Measurements from ENCODE around the gene SNIP1. TPM values are rescaled to one million over a fixed set of nuclear protein-coding genes. Genes with fewer than 3 reads are reported as not detected.
"Not testable (repeated sequence)": the region's sequence is repeated elsewhere in the genome, so short reads cannot be mapped to it uniquely, and the experiment has no call there.

Gene SNIP1
- total RNA-seq, result 10 to 100 TPM; 15.1 to 15.9 TPM
- long read RNA-seq, partial matches to known transcripts, result 0 of 2 reads
- long read RNA-seq, other reads (novel, unspliced or antisense), result 0 of 2 reads

GRCh38 chr1:37553927-37554808 lies at the start of gene SNIP1:
SNIP1 (minus strand) TSS chr1:37554293; CDS start chr1:37554229, 64 bp downstream.
- peak; percentile 99 for ATAC-seq
- intact Hi-C loops (cut with DNase I, micrococcal nuclease), result no loop called here
- peak; percentile 89 to 95 for DNase-seq

DNA sequence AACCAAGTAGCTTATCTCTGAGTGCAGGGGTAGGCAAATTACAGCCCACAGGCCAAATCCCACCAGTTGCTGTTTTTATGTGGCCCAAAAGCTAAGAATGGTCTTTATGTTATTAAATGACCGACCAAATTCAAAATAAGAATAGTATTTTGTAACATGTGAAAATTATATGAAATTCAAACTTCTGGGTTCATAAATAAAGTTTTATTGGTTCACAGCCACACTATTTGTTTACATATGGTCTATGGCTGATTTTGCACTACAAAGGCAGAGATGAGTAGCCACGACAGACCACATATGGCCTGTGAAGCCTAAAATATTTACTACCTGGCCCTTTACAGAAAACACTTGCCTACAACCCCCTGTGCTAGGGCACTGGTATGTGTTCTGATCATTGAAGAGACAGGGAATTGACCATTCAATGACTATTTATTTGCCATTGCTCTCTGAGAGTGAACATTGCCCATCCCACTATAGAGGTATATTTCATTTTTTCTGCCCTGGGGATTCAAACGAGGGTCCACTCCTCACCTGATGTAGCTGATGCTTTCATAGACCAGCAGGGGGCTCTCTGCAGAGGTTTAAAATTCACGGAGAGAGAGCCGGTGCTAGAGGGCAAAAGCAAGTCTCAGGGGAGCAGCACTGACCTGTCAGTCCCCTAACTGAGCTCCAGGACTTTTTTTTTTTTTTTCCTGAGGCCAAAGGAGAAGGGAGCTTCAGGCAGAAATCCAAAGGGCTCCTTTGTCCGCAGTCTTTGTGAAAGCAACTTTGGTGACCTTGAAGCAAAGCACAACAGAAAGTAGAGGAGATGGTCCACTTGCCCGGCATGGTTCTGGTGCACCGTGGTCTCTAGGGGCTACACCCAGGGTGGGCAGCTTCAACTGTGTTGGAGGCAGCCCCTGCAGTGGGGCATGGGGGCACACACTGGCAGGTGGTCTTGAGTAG lies 48.9 kb upstream of the SNIP1 start:
- DNase-seq (peak in 1 of 2 donors; percentile 24), ATAC-seq (peak; percentile 58)
- intact Hi-C loops (cut with DNase I, micrococcal nuclease), result loop anchor here in 1 of 2 donors (5.0 kb wide), 1 partner anchor 69 kb away; no protein-coding TSS in a partner anchor

DNA sequence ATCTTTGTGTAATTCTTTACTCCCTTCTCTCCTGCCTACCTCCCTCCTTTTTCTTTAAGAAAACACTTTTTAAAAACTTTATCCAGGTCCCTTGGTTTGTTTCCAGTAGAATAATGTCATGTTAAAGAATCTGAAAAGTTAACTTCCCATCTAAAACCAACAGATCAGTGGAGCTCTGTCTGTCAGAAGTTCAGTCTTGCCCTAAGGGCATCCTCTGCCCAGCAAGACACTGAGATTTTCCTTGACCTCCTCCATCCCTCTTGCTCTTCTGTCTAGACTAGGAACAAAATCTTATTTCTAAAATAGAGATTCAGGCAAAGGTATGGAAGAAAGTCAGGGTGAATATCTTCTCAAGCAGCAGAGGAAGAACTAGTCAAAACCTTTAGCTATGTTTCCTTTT lies 47.3 kb upstream of the SNIP1 start:
- DNase-seq, result no peak
- ATAC-seq, result no peak
- intact Hi-C loops (cut with DNase I, micrococcal nuclease), result loop anchor here in 1 of 2 donors (5.0 kb wide), 1 partner anchor 71 kb away; no protein-coding TSS in a partner anchor

DNA sequence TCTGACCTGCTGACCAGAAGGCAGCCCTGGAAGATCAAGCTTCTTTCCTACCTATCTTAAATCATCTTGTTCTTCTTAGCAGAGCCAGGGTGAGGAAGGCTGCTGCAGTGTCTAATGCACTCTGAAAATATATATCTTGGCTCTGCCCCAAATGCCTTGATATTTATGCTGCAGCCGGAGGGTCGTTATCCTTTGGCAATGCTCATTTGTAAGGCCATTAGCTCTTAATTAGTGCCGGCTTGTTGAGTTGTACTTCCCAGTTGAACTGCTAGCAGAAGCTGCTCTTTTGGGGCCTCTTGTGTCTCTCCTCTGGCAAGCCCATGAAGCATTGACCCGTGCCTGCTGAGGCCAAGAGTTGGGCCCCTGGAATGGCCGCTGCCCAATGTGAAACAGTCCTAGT lies 45.8 kb upstream of the SNIP1 start:
- DNase-seq (no peak), ATAC-seq (no peak)
- intact Hi-C loops (cut with DNase I, micrococcal nuclease), result loop anchor here in 1 of 2 donors (5.0 kb wide), 2 partner anchors 72 to 82 kb away; no protein-coding TSS in a partner anchor

- intact Hi-C loops (cut with DNase I, micrococcal nuclease), result loop anchor here in 1 of 2 donors (5.0 kb wide), 1 partner anchor 86 kb away; no protein-coding TSS in a partner anchor
- no peak for ATAC-seq
- no peak for DNase-seq
These were observed 42.1 kb upstream of the SNIP1 start for GRCh38 chr1:37596182-37596667.

- ATAC-seq (peak; percentile 100), DNase-seq (peak; percentile 96 to 99)
- intact Hi-C loops (cut with DNase I, micrococcal nuclease), result loop anchor here in 1 of 2 donors (5.0 kb wide), 1 partner anchor 87 kb away; no protein-coding TSS in a partner anchor
These were observed 41.5 kb upstream of the SNIP1 start, which contains the start of gene GNL2 for GRCh38 chr1:37595440-37596181. GNL2 (minus strand) TSS chr1:37595937; CDS start chr1:37595822, 115 bp downstream.

DNA sequence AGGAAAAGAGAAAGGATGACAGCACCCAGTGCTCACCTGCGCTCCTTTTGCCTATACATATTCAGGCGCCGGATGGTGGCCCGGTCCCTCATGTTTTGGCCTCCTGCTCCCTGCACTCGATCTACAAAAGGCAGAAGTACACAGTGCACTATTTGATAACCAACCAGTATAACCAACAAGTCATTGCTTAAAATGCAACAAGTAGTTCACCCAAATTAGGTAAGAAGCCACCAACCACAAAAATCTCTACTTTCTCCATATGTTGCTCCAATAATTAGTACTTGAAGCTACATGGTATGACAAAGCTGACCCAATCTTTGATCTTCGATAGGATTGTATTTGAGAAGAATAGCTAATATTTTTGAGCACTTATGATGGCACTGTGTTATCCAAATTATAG lies 39.6 kb upstream of the SNIP1 start:
- ATAC-seq (no peak), DNase-seq (no peak)
- intact Hi-C loops (cut with DNase I, micrococcal nuclease), result no loop called here

DNA sequence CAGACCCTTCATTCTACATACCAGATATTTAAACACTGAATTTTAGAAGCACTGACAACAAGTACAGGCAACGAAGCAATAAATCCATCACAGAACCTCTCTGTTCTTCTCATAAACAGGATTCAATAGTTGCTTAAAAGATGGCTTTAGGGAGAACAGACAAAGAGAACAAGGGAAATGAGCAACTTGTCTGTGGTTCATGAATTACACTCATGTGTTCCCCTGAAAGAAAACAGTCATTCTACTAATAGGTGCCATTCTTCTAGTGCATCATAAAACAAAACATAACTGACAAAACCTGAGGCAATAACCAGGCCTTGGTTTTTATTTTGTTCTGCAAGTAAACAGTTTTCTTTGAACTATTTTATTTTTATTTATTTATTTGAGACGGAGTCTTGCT lies 34.8 kb upstream of the SNIP1 start:
- DNase-seq (no peak), ATAC-seq (no peak)
- intact Hi-C loops (cut with DNase I, micrococcal nuclease), result no loop called here

DNA sequence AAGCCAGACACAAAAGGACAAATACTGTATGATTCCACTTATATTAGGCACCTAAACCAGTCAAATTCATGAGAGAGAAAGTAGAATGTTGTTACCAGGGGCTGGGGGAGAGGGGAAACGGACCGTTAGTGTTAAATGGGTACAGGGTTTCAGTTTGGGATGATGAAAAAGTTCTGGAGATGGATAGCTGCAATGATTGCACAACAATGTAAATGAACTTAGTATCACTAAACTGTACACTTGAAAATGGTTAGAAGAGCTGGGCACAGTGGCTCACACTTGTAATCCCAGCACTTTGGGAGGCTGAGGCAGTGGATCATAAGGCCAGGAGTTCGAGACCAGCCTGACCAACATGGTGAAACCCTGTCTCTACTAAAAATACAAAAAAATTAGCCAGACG lies 30.5 kb upstream of the SNIP1 start:
- ATAC-seq; intact Hi-C loops (cut with DNase I, micrococcal nuclease): not testable (repeated sequence)

GRCh38 chr1:37575692-37576091 lies 21.6 kb upstream of the SNIP1 start:
- intact Hi-C loops (cut with DNase I, micrococcal nuclease), result no loop called here
- ATAC-seq (no peak), DNase-seq (no peak)

More for the DNA sequence above, 30.5 kb upstream of the SNIP1 start:
- not testable (repeated sequence) for DNase-seq

DNA sequence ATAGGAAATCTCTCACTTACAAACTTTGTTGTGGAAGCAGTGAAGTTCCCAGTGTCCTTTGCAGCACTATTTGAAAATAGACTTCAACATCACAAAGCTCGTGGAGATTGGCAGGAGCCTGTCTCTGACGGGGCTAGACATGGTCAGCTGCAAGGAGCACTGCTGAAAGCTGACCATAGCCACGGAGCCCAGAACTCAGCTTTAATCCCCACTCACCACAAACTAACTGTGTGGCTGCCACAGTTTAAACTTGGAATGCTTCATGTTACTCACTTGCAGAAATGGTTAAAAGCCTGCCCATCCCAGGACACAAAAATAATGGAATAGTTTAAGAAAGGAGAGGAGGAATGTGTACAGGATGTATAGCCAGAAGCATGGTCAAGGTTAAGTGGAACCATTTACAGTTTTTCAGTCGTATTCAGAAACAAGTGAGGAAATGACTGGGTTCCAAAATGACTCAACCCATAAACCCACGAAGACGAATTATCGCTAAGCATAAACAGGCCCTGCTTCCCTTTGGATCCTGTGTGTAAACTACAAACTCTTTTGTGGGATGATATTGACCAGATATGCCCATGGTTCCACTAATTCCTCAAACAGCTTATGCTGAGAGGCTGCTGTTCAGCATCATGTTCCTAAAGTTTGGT lies 20.9 kb upstream of the SNIP1 start:
- DNase-seq (no peak), ATAC-seq (no peak)
- intact Hi-C loops (cut with DNase I, micrococcal nuclease), result no loop called here

GRCh38 chr1:37570528-37571334 lies 16.6 kb upstream of the SNIP1 start:
- intact Hi-C loops (cut with DNase I, micrococcal nuclease), result no loop called here
- DNase-seq (no peak), ATAC-seq (no peak)

DNA sequence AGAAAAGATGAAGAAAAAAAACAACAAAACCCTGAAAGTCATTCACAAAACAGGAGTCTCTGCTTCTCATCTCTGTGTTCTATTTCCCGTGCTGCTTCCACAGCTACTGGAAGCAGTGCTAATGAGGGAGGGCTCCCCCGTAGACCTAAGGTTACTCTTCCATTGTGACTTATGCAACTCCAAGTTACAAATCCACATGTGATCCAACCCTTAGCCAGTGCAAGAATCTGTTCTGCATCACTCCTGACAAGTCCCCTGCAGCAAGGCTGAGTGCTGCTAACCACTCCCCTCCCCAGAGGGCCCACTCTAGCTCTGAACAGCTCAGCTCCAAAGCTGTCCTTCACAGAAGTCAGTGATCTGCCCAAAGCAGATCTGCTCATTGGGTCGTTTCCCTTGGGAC lies 12.9 kb upstream of the SNIP1 start:
- ATAC-seq (no peak), DNase-seq (no peak)
- intact Hi-C loops (cut with DNase I, micrococcal nuclease), result loop anchor here in 1 of 2 donors (10.0 kb wide), 1 partner anchor 118 kb away; no protein-coding TSS in a partner anchor

- ATAC-seq, result no peak
- intact Hi-C loops (cut with DNase I, micrococcal nuclease), result loop anchor here in 1 of 2 donors (10.0 kb wide), 1 partner anchor 120 kb away; no protein-coding TSS in a partner anchor
- no peak for DNase-seq
These were observed 10.8 kb upstream of the SNIP1 start for GRCh38 chr1:37564892-37565291.

- ATAC-seq, result no peak
- DNase-seq, result no peak
- intact Hi-C loops (cut with DNase I, micrococcal nuclease), result loop anchor here in 1 of 2 donors (10.0 kb wide), 1 partner anchor 122 kb away; no protein-coding TSS in a partner anchor
These were observed 8.9 kb upstream of the SNIP1 start for GRCh38 chr1:37562984-37563383.
